Neural cell (in vitro differentiated cells): ENCODE measurements around the gene KCND2. TPM values are rescaled to one million over a fixed set of nuclear protein-coding genes. Genes with fewer than 3 reads are reported as not detected.

Experiments used
- H2AFZ ChIP-seq: fragments of 200-600, 300-800 bp; sonication (generic), shearing (Covaris generic); 2 replicates; pipeline ENCODE4 v1.6.0; 2014; ENCODE audit warnings: low read depth, mild to moderate bottlenecking, antibody characterized with exemption, low read length, moderate library complexity
- H3F3A ChIP-seq: fragments of 200-600 bp; shearing (Covaris generic); 2 replicates; pipeline ENCODE4 v1.6.1; 2016; ENCODE audit warnings: mild to moderate bottlenecking, moderate library complexity, mixed read lengths, antibody characterized with exemption, low read length; ENCODE audit not compliant: insufficient read depth, poor library complexity, severe bottlenecking
- H3K27ac ChIP-seq: fragments of 200-600, 300-800 bp; sonication (generic), shearing (Covaris generic); 2 replicates; pipeline ENCODE4 v1.5.1; 2014; ENCODE audit warnings: mild to moderate bottlenecking, low read length, moderate library complexity
- H3K27me3 ChIP-seq: fragments of 300-800, 200-600 bp; sonication (generic), shearing (Covaris generic); 2 replicates; pipeline ENCODE4 v1.6.0; 2014; ENCODE audit warnings: mild to moderate bottlenecking, low read depth, low read length, moderate library complexity; ENCODE audit not compliant: insufficient read depth
- H3K36me3 ChIP-seq: fragments of 300-800, 200-600 bp; sonication (generic), shearing (Covaris generic); 2 replicates; pipeline ENCODE4 v1.5.1; 2014; ENCODE audit warnings: mild to moderate bottlenecking, antibody characterized with exemption, low read length, moderate library complexity; ENCODE audit not compliant: insufficient read depth
- H3K4me2 ChIP-seq: fragments of 300-800, 200-600 bp; sonication (generic), shearing (Covaris generic); 2 replicates; pipeline ENCODE4 v1.6.0; 2014; ENCODE audit warnings: mild to moderate bottlenecking, low read length
- H3K4me3 ChIP-seq: fragments of 300-800, 200-600 bp; sonication (generic), shearing (Covaris generic); 2 replicates; pipeline ENCODE4 v1.5.1; 2014; ENCODE audit warnings: mild to moderate bottlenecking, low read length, moderate library complexity
- H3K79me2 ChIP-seq: fragments of 200-600 bp; shearing (Covaris generic); replicated peaks from 2 replicates; pipeline ENCODE4 v1.6.0; 2014; ENCODE audit warnings: mild to moderate bottlenecking, low read length, moderate library complexity; ENCODE audit not compliant: insufficient read depth
- H3K9ac ChIP-seq: fragments of 300-800, 200-600 bp; sonication (generic), shearing (Covaris generic); 2 replicates; pipeline ENCODE4 v1.6.1; 2016; ENCODE audit warnings: mild to moderate bottlenecking, low read length, mixed read lengths
- H3K9me2 ChIP-seq: fragments of 200-600 bp; shearing (Covaris generic); 2 replicates; pipeline ENCODE4 v1.6.1; 2016; ENCODE audit warnings: mild to moderate bottlenecking, low read length, mixed read lengths; ENCODE audit not compliant: insufficient read depth
- H3K9me3 ChIP-seq: fragments of 200-600, 300-800 bp; sonication (generic), shearing (Covaris generic); 2 replicates; pipeline ENCODE4 v1.6.1; 2016; ENCODE audit warnings: mild to moderate bottlenecking, mixed run types, low read length, moderate library complexity, mixed read lengths
- H4K20me1 ChIP-seq: fragments of 200-600 bp; shearing (Covaris generic); 2 replicates; pipeline ENCODE4 v1.6.1; 2016; ENCODE audit warnings: mild to moderate bottlenecking, mixed run types; ENCODE audit not compliant: insufficient read depth
- CTCF ChIP-seq: fragments of 450-650 bp; IDR thresholded peaks from 2 replicates; pipeline ENCODE4 v1.5.1; 2014; ENCODE audit warnings: antibody characterized with exemption, mild to moderate bottlenecking, moderate library complexity; ENCODE audit not compliant: poor library complexity, severe bottlenecking
- EP300 ChIP-seq: fragments of 450-650 bp; conservative IDR thresholded peaks from 2 replicates; pipeline ENCODE4 v1.6.1; 2014; ENCODE audit warnings: antibody characterized with exemption, mild to moderate bottlenecking, moderate library complexity; ENCODE audit not compliant: poor library complexity, severe bottlenecking
- EZH2 ChIP-seq: fragments of 200-600, 300-800 bp; shearing (Covaris generic), sonication (generic); IDR thresholded peaks from 2 replicates; pipeline ENCODE4 v1.6.1; 2014; ENCODE audit warnings: antibody characterized with exemption, low read length, borderline replicate concordance, mild to moderate bottlenecking; ENCODE audit not compliant: insufficient read depth, poor library complexity, severe bottlenecking
- MXI1 ChIP-seq: fragments of 450-650 bp; conservative IDR thresholded peaks from 2 replicates; pipeline ENCODE4 v1.6.1; 2014; ENCODE audit warnings: antibody characterized with exemption, mild to moderate bottlenecking; ENCODE audit not compliant: poor library complexity, severe bottlenecking
- POLR2AphosphoS5 ChIP-seq: IDR thresholded peaks from 2 replicates; pipeline ENCODE4 v1.6.1; 2012
- RAD21 ChIP-seq: fragments of 450-650 bp; conservative IDR thresholded peaks from 2 replicates; pipeline ENCODE4 v1.6.1; 2014; ENCODE audit warnings: antibody characterized with exemption, mild to moderate bottlenecking, moderate library complexity
- SMC3 ChIP-seq: fragments of 450-650 bp; conservative IDR thresholded peaks from 2 replicates; pipeline ENCODE4 v1.6.1; 2014; ENCODE audit warnings: antibody characterized with exemption, mild to moderate bottlenecking, moderate library complexity; ENCODE audit not compliant: poor library complexity
- TAF1 ChIP-seq: IDR thresholded peaks from 2 replicates; pipeline ENCODE4 v1.6.1; 2012; ENCODE audit warnings: low read depth
- polyA plus RNA-seq: library from polyadenylated mRNA; depleted of rRNA; stranded (reverse); fragments of >200 nt; gene quantifications from 2 replicates; pipeline ENCODE4 v1.2.3, GENCODE V29; 2014
- TF ChIP-seq, protein P1 (sequence below): IDR thresholded peaks from 2 replicates; pipeline ENCODE4 v1.6.1; 2012; ENCODE audit warnings: borderline replicate concordance

The KCND2 gene
- polyA plus RNA-seq, 1 donor from 2014 or later, result 11.0 TPM

GRCh38 chr7:120733143-120733542 lies 460.2 kb downstream of the KCND2 start:
- Histone ChIP-seq H3K27me3 (no peaks in the 10 kb centered on the region), H3K4me3 (no peak overlapping the region), H3K79me2 (no peaks in the 10 kb centered on the region), H3K36me3 (no peaks in the 10 kb centered on the region), H3K9me3 (no peaks in the 10 kb centered on the region), H4K20me1 (no peaks in the 10 kb centered on the region), H3K9ac (no peak overlapping the region), H3K9me2 (no peaks in the 10 kb centered on the region), H3K27ac (no peak overlapping the region), H3K4me2 (no peak overlapping the region), H2AFZ (no peak overlapping the region), H3F3A (no peaks in the 10 kb centered on the region)
- TF ChIP-seq EP300, result no peak
- no peak for TF ChIP-seq POLR2AphosphoS5
- TF ChIP-seq RAD21, result no peak
- TF ChIP-seq, protein P1, sequence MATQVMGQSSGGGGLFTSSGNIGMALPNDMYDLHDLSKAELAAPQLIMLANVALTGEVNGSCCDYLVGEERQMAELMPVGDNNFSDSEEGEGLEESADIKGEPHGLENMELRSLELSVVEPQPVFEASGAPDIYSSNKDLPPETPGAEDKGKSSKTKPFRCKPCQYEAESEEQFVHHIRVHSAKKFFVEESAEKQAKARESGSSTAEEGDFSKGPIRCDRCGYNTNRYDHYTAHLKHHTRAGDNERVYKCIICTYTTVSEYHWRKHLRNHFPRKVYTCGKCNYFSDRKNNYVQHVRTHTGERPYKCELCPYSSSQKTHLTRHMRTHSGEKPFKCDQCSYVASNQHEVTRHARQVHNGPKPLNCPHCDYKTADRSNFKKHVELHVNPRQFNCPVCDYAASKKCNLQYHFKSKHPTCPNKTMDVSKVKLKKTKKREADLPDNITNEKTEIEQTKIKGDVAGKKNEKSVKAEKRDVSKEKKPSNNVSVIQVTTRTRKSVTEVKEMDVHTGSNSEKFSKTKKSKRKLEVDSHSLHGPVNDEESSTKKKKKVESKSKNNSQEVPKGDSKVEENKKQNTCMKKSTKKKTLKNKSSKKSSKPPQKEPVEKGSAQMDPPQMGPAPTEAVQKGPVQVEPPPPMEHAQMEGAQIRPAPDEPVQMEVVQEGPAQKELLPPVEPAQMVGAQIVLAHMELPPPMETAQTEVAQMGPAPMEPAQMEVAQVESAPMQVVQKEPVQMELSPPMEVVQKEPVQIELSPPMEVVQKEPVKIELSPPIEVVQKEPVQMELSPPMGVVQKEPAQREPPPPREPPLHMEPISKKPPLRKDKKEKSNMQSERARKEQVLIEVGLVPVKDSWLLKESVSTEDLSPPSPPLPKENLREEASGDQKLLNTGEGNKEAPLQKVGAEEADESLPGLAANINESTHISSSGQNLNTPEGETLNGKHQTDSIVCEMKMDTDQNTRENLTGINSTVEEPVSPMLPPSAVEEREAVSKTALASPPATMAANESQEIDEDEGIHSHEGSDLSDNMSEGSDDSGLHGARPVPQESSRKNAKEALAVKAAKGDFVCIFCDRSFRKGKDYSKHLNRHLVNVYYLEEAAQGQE, result no peak
- TF ChIP-seq TAF1, result no peak
- TF ChIP-seq EZH2, result no peak
- no peak for TF ChIP-seq MXI1
- no peak for TF ChIP-seq SMC3
- TF ChIP-seq CTCF, result no peak

DNA sequence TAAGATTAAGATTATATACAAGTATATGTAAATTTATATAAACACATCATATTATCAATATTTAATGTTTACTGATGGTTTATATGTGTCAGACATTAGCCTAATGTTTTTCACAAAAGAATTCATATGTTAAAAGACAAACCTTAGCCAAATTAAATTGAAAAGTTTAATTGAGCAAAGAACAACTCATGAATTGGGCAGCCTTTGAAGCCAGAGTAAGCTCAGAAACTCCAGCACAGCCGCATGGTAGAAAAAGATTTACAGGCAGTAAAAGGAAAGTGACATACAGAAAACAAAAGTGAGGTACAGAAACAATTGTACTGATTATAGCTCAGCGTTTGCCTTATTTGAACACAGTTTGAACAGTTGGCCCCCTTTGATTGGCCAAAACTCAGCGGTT lies 460.9 kb downstream of the KCND2 start:
- no peaks in the 10 kb centered on the region for H4K20me1 ChIP-seq
- H3K36me3 ChIP-seq, result no peaks in the 10 kb centered on the region
- no peaks in the 10 kb centered on the region for H3K9me2 ChIP-seq
- H3K4me2 ChIP-seq, result no peak overlapping the region
- H3K9me3 ChIP-seq, result no peaks in the 10 kb centered on the region
- H2AFZ ChIP-seq, result no peak overlapping the region
- H3K9ac ChIP-seq, result no peak overlapping the region
- H3K27ac ChIP-seq, result no peak overlapping the region
- H3K4me3 ChIP-seq, result no peak overlapping the region
- no peaks in the 10 kb centered on the region for H3K79me2 ChIP-seq
- H3K27me3 ChIP-seq, result no peaks in the 10 kb centered on the region
- no peaks in the 10 kb centered on the region for H3F3A ChIP-seq
- TF ChIP-seq, protein P1, result no peak
